Stimulated activated CD4-positive, alpha-beta T cell treated with anti-CD3 and anti-CD28 coated beads, Interleukin-1b, Interleukin-23, amount 100 ng/mL, for 48 hours (primary cell): ENCODE results near the gene OR51V1.
"Not testable (repeated sequence)": the region's sequence is repeated elsewhere in the genome, so short reads cannot be mapped to it uniquely, and the experiment has no call there.

Source experiments
- DNase-seq: peaks from one replicate; pipeline ENCODE4 v3.0.0-alpha.2; 2020

OR51V1 gene

DNA sequence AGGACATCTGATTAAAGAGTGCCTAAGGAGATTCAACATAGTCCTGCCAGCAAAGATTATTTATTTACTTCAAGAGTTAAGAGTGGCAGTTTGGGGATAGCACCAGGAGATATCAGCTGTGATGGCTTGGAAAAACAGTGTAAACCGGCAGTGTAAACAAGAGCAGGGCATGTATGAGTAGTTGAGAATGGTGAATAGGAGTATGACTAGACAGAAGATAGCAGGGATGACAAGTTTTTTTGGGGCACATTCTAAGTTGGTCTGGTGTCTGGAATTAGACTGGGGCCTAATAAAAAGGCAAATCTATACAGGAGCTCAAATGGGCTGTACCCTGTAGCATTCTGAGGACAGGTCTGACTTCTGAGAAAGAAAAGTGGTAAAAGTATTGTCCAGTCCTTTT is 39.4 kb downstream of the OR51V1 start:
- DNase-seq = not testable (repeated sequence)

DNA sequence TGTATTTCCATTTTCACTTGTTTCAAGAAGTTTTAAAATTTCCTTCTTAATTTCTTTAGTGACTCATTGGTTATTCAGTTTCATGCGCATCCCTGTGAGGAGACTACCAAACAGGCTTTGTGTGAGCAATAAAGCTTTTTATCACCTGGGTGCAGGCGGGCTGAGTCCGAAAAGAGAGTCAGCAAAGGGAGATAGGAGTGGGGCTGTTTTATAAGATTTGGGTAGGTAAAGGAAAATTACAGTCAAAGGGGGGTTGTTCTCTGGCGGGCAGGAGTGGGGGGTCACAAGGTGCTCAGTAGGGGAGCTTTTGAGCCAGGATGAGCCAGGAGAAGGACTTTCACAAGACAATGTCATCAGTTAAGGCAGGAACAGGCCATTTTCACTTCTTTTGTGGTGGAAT is 40.3 kb downstream of the OR51V1 start:
- not testable (repeated sequence) for DNase-seq

GRCh38 chr11:5159806-5160205 is 40.7 kb downstream of the OR51V1 start:
- DNase-seq = no peak

GRCh38 chr11:5154657-5155056 is 45.8 kb downstream of the OR51V1 start, which contains the start of gene OR52A1:
OR52A1 (minus strand) TSS chr11:5154757; CDS start chr11:5152369, 2,388 bp downstream.
- DNase-seq = no peak

GRCh38 chr11:5153574-5154431 is 46.7 kb downstream of the OR51V1 start:
- DNase-seq = no peak

- no peak for DNase-seq
These were observed 48.7 kb downstream of the OR51V1 start for GRCh38 chr11:5151713-5152153.
